HEK293 (cell line): ENCODE data around the gene SVIL.

ENCODE experiments used
- HOXA7 ChIP-seq: sonication (generic); formaldehyde crosslinking; IDR thresholded peaks from 2 replicates; pipeline ENCODE4 v1.8.1; 2022; ENCODE audit warnings: missing genetic modification reagents, borderline replicate concordance
- HOXC10 ChIP-seq: sonication (generic); formaldehyde crosslinking; IDR thresholded peaks from 2 replicates; pipeline ENCODE4 v1.8.1; 2023; ENCODE audit warnings: mild to moderate bottlenecking, missing genetic modification reagents
- KLF9 ChIP-seq: fragments of 450-650 bp; formaldehyde crosslinking; IDR thresholded peaks from 2 replicates; pipeline ENCODE4 v1.5.1; 2016; ENCODE audit warnings: missing biosample characterization, missing genetic modification characterization, low read depth
- PRDM2 ChIP-seq: fragments of 450-650 bp; formaldehyde crosslinking; IDR thresholded peaks from 2 replicates; pipeline ENCODE4 v1.5.1; 2016; ENCODE audit warnings: missing biosample characterization, missing genetic modification characterization, borderline replicate concordance
- ZBTB20 ChIP-seq: fragments of 450-650 bp; formaldehyde crosslinking; IDR thresholded peaks from 2 replicates; pipeline ENCODE4 v1.5.1; 2016; ENCODE audit warnings: missing biosample characterization, missing genetic modification characterization
- ZNF132 ChIP-seq: fragments of 450-650 bp; formaldehyde crosslinking; IDR thresholded peaks from 2 replicates; pipeline ENCODE4 v1.5.1; 2017; ENCODE audit warnings: missing biosample characterization, missing genetic modification characterization, borderline replicate concordance
- ZNF174 ChIP-seq: fragments of 450-650 bp; formaldehyde crosslinking; IDR thresholded peaks from 2 replicates; pipeline ENCODE4 v1.5.0; 2017; ENCODE audit warnings: missing biosample characterization, mild to moderate bottlenecking, missing genetic modification characterization
- ZNF2 ChIP-seq: fragments of 450-650 bp; formaldehyde crosslinking; IDR thresholded peaks from 2 replicates; pipeline ENCODE4 v1.5.1; 2016; ENCODE audit warnings: missing biosample characterization, missing genetic modification characterization
- ZNF280D ChIP-seq: fragments of 450-650 bp; formaldehyde crosslinking; IDR thresholded peaks from 2 replicates; pipeline ENCODE4 v1.5.1; 2016; ENCODE audit warnings: missing biosample characterization, missing genetic modification characterization
- ZNF423 ChIP-seq: fragments of 450-650 bp; formaldehyde crosslinking; IDR thresholded peaks from 2 replicates; pipeline ENCODE4 v1.5.1; 2016; ENCODE audit warnings: missing biosample characterization, missing genetic modification characterization
- ZNF521 ChIP-seq: fragments of 450-650 bp; formaldehyde crosslinking; IDR thresholded peaks from 2 replicates; pipeline ENCODE4 v1.5.1; 2017; ENCODE audit warnings: missing biosample characterization, mild to moderate bottlenecking, missing genetic modification characterization
- ZNF544 ChIP-seq: fragments of 450-650 bp; formaldehyde crosslinking; IDR thresholded peaks from 2 replicates; pipeline ENCODE4 v1.5.0; 2017; ENCODE audit warnings: missing biosample characterization, missing genetic modification characterization
- ZNF561 ChIP-seq: fragments of 450-650 bp; IDR thresholded peaks from 2 replicates; pipeline ENCODE4 v1.5.1; 2018; ENCODE audit warnings: missing biosample characterization, missing genetic modification characterization, borderline replicate concordance
- ZNF610 ChIP-seq: fragments of 450-650 bp; formaldehyde crosslinking; IDR thresholded peaks from 2 replicates; pipeline ENCODE4 v1.5.1; 2016; ENCODE audit warnings: missing biosample characterization, missing genetic modification characterization, borderline replicate concordance
- ZNF623 ChIP-seq: fragments of 450-650 bp; formaldehyde crosslinking; IDR thresholded peaks from 2 replicates; pipeline ENCODE4 v1.5.1; 2016; ENCODE audit warnings: missing biosample characterization, missing genetic modification characterization
- ZNF692 ChIP-seq: fragments of 450-650 bp; formaldehyde crosslinking; IDR thresholded peaks from 2 replicates; pipeline ENCODE4 v1.5.1; 2016; ENCODE audit warnings: missing biosample characterization, missing genetic modification characterization
- TF ChIP-seq, protein P1 (sequence below): fragments of 450-650 bp; formaldehyde crosslinking; IDR thresholded peaks from 2 replicates; pipeline ENCODE4 v1.5.1; 2016; ENCODE audit warnings: missing biosample characterization, missing genetic modification characterization
- TF ChIP-seq, protein P2 (sequence below): fragments of 450-650 bp; formaldehyde crosslinking; IDR thresholded peaks from 2 replicates; pipeline ENCODE4 v1.5.1; 2016; ENCODE audit warnings: missing biosample characterization, missing genetic modification characterization
- TF ChIP-seq, protein P3 (sequence below): fragments of 450-650 bp; formaldehyde crosslinking; IDR thresholded peaks from 2 replicates; pipeline ENCODE4 v1.5.1; 2016; ENCODE audit warnings: missing biosample characterization, missing genetic modification characterization
- TF ChIP-seq, protein P4 (sequence below): fragments of 450-650 bp; formaldehyde crosslinking; conservative IDR thresholded peaks from 2 replicates; pipeline ENCODE4 v1.5.1; 2016; ENCODE audit warnings: low read depth, missing biosample characterization, missing genetic modification characterization

The SVIL gene

DNA sequence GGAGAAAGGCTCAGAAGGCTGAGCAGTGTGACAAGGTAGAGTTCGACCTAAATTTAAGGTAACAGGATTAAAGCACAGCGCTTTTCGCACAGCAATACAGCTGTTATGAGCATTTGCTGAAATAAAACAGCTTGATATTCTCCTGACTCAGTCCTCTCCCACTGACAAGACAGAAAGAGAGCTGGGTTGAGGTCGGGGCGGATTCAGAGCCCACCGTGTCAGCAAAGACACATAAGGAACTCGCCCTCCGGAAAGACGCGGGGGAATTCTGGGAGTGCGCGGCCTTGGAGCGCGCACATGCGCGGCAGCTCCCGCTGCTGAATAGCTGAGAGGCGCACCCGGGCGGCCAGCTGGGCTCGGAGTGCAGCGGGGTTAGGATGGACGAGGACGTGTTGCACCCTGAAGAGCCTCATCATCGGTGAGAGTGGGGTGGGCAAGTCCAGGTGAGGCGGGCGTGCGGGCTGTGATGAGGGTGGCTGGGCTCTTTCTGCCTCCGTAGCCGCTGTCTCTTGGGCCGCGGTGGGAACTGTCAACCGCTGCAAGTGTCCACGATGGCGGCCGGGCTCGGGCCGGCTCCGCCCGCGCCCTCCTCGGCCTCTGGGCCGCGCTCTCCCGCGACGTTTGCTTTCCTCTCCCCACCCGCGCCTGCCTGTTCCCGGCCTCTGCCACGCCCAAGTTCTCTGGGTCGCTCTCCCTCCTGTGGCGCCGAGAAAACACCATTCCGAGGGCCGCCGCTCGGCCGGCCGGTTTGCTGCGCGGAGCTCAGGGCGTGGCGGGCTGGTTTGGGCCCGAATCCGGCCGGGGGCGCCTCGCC is 225.3 kb downstream of the SVIL start (continued):
- TF ChIP-seq ZNF544 (no peak), ZBTB20 (peak; percentile 86; the same call in 1 of the 2 replicates), ZNF423 (no peak), ZNF561 (tag by site-specific recombination) (peak; percentile 59; the same call in 1 of the 2 replicates), ZNF174 (no peak), ZNF280D (tag by site-specific recombination) (no peak), ZNF610 (tag by site-specific recombination) (peak; percentile 68; the same call in 1 of the 2 replicates), ZNF623 (tag by site-specific recombination) (no peak), HOXC10 (CRISPR knock-in tag) (no peak), ZNF692 (peak; percentile 54), KLF9 (tag by site-specific recombination) (no peak; the same call in 1 of the 2 replicates), ZNF521 (tag by site-specific recombination) (no peak), HOXA7 (CRISPR knock-in tag) (no peak), ZNF2 (peak; percentile 83; the same call in 1 of the 2 replicates), ZNF132 (tag by site-specific recombination) (no peak), PRDM2 (no peak)
- TF ChIP-seq, protein P1, sequence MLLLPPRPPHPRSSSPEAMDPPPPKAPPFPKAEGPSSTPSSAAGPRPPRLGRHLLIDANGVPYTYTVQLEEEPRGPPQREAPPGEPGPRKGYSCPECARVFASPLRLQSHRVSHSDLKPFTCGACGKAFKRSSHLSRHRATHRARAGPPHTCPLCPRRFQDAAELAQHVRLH (tag by site-specific recombination): no peak
- TF ChIP-seq, protein P2, sequence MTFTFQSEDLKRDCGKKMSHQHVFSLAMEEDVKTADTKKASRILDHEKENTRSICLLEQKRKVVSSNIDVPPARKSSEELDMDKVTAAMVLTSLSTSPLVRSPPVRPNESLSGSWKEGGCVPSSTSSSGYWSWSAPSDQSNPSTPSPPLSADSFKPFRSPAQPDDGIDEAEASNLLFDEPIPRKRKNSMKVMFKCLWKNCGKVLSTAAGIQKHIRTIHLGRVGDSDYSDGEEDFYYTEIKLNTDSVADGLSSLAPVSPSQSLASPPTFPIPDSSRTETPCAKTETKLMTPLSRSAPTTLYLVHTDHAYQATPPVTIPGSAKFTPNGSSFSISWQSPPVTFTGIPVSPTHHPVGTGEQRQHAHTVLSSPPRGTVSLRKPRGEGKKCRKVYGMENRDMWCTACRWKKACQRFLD (tag by site-specific recombination): no peak
- TF ChIP-seq, protein P3, sequence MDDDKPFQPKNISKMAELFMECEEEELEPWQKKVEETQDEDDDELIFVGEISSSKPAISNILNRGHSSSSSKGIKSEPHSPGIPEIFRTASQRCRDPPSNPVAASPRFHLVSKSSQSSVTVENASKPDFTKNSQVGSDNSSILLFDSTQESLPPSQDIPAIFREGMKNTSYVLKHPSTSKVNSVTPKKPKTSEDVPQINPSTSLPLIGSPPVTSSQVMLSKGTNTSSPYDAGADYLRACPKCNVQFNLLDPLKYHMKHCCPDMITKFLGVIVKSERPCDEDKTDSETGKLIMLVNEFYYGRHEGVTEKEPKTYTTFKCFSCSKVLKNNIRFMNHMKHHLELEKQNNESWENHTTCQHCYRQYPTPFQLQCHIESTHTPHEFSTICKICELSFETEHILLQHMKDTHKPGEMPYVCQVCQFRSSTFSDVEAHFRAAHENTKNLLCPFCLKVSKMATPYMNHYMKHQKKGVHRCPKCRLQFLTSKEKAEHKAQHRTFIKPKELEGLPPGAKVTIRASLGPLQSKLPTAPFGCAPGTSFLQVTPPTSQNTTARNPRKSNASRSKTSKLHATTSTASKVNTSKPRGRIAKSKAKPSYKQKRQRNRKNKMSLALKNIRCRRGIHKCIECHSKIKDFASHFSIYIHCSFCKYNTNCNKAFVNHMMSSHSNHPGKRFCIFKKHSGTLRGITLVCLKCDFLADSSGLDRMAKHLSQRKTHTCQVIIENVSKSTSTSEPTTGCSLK (tag by site-specific recombination): no peak
- TF ChIP-seq, protein P4, sequence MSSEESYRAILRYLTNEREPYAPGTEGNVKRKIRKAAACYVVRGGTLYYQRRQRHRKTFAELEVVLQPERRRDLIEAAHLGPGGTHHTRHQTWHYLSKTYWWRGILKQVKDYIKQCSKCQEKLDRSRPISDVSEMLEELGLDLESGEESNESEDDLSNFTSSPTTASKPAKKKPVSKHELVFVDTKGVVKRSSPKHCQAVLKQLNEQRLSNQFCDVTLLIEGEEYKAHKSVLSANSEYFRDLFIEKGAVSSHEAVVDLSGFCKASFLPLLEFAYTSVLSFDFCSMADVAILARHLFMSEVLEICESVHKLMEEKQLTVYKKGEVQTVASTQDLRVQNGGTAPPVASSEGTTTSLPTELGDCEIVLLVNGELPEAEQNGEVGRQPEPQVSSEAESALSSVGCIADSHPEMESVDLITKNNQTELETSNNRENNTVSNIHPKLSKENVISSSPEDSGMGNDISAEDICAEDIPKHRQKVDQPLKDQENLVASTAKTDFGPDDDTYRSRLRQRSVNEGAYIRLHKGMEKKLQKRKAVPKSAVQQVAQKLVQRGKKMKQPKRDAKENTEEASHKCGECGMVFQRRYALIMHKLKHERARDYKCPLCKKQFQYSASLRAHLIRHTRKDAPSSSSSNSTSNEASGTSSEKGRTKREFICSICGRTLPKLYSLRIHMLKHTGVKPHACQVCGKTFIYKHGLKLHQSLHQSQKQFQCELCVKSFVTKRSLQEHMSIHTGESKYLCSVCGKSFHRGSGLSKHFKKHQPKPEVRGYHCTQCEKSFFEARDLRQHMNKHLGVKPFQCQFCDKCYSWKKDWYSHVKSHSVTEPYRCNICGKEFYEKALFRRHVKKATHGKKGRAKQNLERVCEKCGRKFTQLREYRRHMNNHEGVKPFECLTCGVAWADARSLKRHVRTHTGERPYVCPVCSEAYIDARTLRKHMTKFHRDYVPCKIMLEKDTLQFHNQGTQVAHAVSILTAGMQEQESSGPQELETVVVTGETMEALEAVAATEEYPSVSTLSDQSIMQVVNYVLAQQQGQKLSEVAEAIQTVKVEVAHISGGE (tag by site-specific recombination): peak; percentile 43; the same call in 1 of the 2 replicates
